Ascending aorta (tissue), 2 donors: Measurements from ENCODE around the gene NSFL1C. TPM values are rescaled to one million over a fixed set of nuclear protein-coding genes. Genes with fewer than 3 reads are reported as not detected.
"Not testable (repeated sequence)": the region's sequence is repeated elsewhere in the genome, so short reads cannot be mapped to it uniquely, and the experiment has no call there.

Source experiments
- DNase-seq, 2 donors: peaks; one replicate each; pipeline ENCODE4 v3.0.0-alpha.2; 2019; ENCODE audit warnings: low spot score in 2 of 2
- H3K27ac ChIP-seq, 2 donors: fragments of 200-600 bp; sonication (generic); one replicate each; pipeline ENCODE4 v1.5.1; 2016 to 2017; ENCODE audit warnings: mild to moderate bottlenecking in 1 of 2
- H3K27me3 ChIP-seq: fragments of 200-600 bp; sonication (generic); one replicate; pipeline ENCODE4 v1.5.1; 2017
- H3K36me3 ChIP-seq, 2 donors: fragments of 200-600 bp; sonication (generic); one replicate each; pipeline ENCODE4 v1.5.1; 2016
- H3K4me1 ChIP-seq, 2 donors: fragments of 200-600 bp; sonication (generic); one replicate each; pipeline ENCODE4 v1.5.1; 2016 to 2017; ENCODE audit warnings: mild to moderate bottlenecking in 1 of 2
- H3K4me3 ChIP-seq, 2 donors: fragments of 200-600 bp; sonication (generic); one replicate each; pipeline ENCODE4 v1.5.1; 2016 to 2017; ENCODE audit warnings: mild to moderate bottlenecking in 1 of 2
- H3K9me3 ChIP-seq, 2 donors: fragments of 200-600 bp; sonication (generic); one replicate each; pipeline ENCODE4 v1.5.1; 2016
- intact Hi-C: fragments of 100-400 bp; cut with DNase I; formaldehyde crosslinking; loops from one replicate; pipeline ENCODE4 v1.15.1; 2023
- total RNA-seq: library from RNA; depleted of rRNA; stranded (reverse); fragments of >200 nt; gene quantifications from one replicate; pipeline ENCODE4 v1.1.0, GENCODE V29; 2016
- TF ChIP-seq, protein P1 (sequence below), 3 experiments: fragments of 200-600 bp in 2 of 3; fragments of 450-650 bp in 1 of 3; sonication (generic) in 2 of 3; IDR thresholded peaks; one replicate each; pipeline ENCODE4 v1.5.1; 2016 to 2019; ENCODE audit warnings: antibody characterized with exemption in 3 of 3, mild to moderate bottlenecking in 1 of 3, moderate library complexity in 1 of 3

The NSFL1C gene
- total RNA-seq, 1 donor from 2014 or later, result 58.5 TPM

DNA sequence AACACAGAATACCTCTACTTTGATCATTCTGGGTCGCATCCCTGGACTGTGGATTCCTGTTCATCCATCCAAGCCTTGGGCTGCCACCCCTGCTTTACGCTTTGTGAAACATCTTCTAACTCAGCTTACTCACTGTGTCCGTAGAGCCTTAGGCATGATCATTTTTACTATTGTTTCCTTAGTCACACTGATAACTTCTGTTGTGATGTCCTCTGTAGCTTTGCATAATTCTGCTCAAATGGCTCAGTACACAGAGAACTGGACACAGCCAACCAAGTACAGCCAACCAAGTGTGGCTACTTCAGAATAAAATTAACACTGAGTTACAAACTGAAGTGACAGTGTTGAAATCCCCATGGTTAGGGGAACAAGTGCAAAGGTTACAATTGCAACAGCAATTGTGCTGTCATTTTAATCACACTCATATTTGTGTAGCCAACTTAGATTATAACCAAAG is 65.2 kb downstream of the NSFL1C start:
- H3K36me3 ChIP-seq, result no peaks in the 10 kb centered on the region
- H3K9me3 ChIP-seq, result no peaks in the 10 kb centered on the region
- TF ChIP-seq, protein P1, sequence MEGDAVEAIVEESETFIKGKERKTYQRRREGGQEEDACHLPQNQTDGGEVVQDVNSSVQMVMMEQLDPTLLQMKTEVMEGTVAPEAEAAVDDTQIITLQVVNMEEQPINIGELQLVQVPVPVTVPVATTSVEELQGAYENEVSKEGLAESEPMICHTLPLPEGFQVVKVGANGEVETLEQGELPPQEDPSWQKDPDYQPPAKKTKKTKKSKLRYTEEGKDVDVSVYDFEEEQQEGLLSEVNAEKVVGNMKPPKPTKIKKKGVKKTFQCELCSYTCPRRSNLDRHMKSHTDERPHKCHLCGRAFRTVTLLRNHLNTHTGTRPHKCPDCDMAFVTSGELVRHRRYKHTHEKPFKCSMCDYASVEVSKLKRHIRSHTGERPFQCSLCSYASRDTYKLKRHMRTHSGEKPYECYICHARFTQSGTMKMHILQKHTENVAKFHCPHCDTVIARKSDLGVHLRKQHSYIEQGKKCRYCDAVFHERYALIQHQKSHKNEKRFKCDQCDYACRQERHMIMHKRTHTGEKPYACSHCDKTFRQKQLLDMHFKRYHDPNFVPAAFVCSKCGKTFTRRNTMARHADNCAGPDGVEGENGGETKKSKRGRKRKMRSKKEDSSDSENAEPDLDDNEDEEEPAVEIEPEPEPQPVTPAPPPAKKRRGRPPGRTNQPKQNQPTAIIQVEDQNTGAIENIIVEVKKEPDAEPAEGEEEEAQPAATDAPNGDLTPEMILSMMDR (IDR thresholded peaks at IDR 0.05), result no peak
- intact Hi-C loops, result no loop called here
- H3K27me3 ChIP-seq, result no peaks in the 10 kb centered on the region
- no peak for DNase-seq
- no peak overlapping the region for H3K27ac ChIP-seq
- no peaks in the 10 kb centered on the region for H3K4me1 ChIP-seq
- no peak overlapping the region for H3K4me3 ChIP-seq

DNA sequence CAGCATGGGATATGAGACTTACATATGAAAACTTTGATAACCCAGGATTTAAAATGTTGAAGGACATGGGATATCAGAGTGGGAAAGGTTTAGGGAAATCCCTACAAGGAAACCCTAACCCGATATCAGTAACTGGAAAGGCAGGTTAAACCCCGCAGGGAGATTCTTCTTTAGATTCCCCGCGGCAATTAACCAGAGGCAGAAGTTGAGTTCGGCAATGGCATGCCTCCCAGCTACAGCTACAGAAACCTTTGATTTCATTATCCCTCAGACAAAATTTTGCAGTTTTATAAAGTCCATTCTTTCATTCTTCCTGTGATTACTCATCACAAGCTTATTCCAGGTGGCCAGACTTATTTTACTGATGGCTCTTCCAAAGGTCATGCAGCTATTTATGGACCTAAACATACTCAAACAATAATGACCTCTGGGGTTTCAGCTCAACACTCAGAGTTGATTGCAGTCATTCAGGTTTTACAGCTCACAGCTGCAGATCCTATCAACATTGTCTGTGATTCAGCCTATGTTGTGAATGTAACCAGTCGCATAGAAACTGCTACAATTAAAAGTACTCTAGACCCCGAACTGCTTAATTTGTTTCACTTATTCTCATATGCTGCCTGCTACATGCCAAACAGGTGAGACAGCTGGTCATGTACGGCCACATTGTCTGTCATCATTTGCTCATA is 66.8 kb downstream of the NSFL1C start:
- not testable (repeated sequence) for H3K9me3 ChIP-seq, H3K27ac ChIP-seq, H3K4me1 ChIP-seq, DNase-seq, H3K4me3 ChIP-seq, H3K36me3 ChIP-seq, H3K27me3 ChIP-seq
- intact Hi-C loops, result loop anchor here (10.0 kb wide), 2 partner anchors 745 to 1075 kb away; partner anchors contain the start of genes SOX12 and SRXN1

DNA sequence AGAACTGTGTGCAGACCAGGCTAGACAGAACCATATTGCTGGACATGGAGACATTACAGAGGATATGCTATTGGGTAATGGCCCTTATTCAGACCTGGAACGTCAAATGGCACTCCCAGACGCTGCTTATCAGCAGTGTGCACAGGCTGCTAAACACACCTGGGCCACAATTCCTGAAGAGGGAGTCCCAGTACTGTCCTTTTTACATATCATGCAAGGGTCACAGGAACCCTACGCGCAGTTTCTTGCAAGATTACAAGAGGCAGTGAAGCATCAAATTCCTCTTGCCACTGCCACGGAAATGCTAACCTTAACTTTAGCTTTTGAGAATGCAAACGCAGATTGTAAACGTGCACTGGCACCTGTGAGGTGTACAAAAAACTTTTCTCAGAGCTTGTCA is 68.5 kb downstream of the NSFL1C start:
- not testable (repeated sequence) for H3K27ac ChIP-seq, H3K27me3 ChIP-seq, H3K4me1 ChIP-seq, H3K9me3 ChIP-seq, H3K4me3 ChIP-seq, H3K36me3 ChIP-seq, DNase-seq
- intact Hi-C loops, result loop anchor here (10.0 kb wide), 2 partner anchors 743 to 1073 kb away; partner anchors contain the start of genes SOX12 and SRXN1

DNA sequence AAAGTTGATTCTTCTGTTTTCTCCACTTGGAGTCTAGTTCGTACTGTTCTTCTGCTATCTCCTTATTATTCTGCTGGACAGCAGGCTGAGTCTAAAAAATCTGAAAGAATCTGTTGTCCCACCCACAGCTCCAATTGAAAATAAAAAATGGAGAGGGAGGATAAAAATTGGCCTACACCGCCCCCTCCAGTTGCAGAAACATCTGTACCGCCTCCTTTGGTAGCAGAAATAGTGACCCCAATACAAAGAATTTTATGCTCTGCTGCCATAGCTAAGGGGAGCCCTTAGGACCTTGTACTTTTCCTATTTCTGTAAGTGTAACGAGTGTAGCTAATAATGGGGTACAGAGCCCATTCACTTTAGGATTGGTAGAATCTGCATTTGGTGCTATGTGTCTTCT is 68.9 kb downstream of the NSFL1C start:
- DNase-seq, result no peak
- Histone ChIP-seq H3K4me1 (peaks cover 4 to 6% of the 10 kb centered on the region in 2 donors), H3K9me3 (no peaks in the 10 kb centered on the region), H3K4me3 (no peak overlapping the region), H3K36me3 (no peaks in the 10 kb centered on the region), H3K27me3 (no peaks in the 10 kb centered on the region), H3K27ac (no peak overlapping the region)
- intact Hi-C loops, result loop anchor here (1.0 to 10.0 kb wide), 3 partner anchors 84 to 1073 kb away; partner anchors contain the start of genes SOX12 and SRXN1
- TF ChIP-seq, protein P1 (IDR thresholded peaks at IDR 0.05), result peak; percentile 7 to 43 (median 22)

GRCh38 chr20:1396702-1397101 is 69.9 kb downstream of the NSFL1C start:
- Histone ChIP-seq H3K4me1 (peaks cover 4 to 9% of the 10 kb centered on the region in 2 donors), H3K27me3 (no peaks in the 10 kb centered on the region), H3K27ac (no peak overlapping the region), H3K36me3 (no peaks in the 10 kb centered on the region), H3K4me3 (no peak overlapping the region), H3K9me3 (no peaks in the 10 kb centered on the region)
- intact Hi-C loops, result loop anchor here (1.0 to 10.0 kb wide), 3 partner anchors 83 to 1072 kb away; partner anchors contain the start of genes SOX12 and SRXN1
- TF ChIP-seq, protein P1 (IDR thresholded peaks at IDR 0.05), result no peak
- DNase-seq, result no peak

DNA sequence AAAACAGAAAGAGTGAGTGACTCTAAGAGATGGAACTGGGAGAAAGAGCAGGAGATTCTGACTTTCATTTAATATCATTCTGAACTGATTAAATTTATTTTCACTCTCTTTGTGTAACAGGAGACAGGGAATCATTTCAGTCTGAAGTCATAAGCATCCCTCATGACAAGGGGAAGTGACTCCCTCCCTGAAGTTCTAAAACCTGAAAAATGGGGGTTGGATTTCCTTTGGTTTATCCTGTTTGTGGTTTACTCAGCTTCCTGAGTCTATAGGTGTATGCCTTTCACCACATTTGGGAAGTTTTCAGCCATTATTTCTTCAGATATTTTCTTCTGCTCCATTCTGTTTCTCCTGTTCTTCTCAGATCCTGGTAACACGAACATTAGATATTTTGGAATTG is 70.4 kb downstream of the NSFL1C start:
- TF ChIP-seq, protein P1 (IDR thresholded peaks at IDR 0.05), result no peak
- no peaks in the 10 kb centered on the region for H3K9me3 ChIP-seq
- H3K36me3 ChIP-seq, result no peaks in the 10 kb centered on the region
- H3K4me1 ChIP-seq, result peaks cover 4 to 13% of the 10 kb centered on the region in 2 donors
- no peaks in the 10 kb centered on the region for H3K27me3 ChIP-seq
- no peak overlapping the region for H3K27ac ChIP-seq
- no peak overlapping the region for H3K4me3 ChIP-seq
- no peak for DNase-seq
- intact Hi-C loops, result loop anchor here (10.0 kb wide), 2 partner anchors 741 to 1071 kb away; partner anchors contain the start of genes SOX12 and SRXN1
